GM19467 (cell line): ENCODE data around the gene ACTL7A.
"Not testable (repeated sequence)": the region's sequence is repeated elsewhere in the genome, so short reads cannot be mapped to it uniquely, and the experiment has no call there.

Source experiments
- ATAC-seq: cut with Tn5 transposase; IDR thresholded peaks from one replicate; pipeline ENCODE4 v1.9.1; 2021; ENCODE audit warnings: mild to moderate bottlenecking, moderate library complexity; ENCODE audit not compliant: unreplicated experiment

Gene ACTL7A

DNA sequence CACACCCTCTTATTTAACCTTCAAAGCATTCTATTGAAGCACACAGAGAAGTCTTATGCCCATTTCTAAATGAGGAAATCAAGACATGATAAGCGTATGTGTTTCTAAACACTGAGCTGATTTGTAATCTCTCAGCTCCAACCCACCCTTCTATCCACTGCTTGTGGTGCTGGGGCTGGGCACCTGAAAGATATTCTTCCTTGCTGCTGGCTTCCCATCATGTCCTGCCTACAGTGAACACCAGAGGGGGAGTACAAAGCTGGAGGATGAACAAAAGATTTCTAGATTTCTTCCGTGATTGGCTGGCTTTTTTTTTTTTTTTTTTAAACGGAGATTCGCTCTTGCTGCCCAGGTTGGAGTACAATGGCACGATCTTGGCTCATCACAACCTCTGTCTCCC is 14.4 kb downstream of the ACTL7A start:
- no peak for ATAC-seq

GRCh38 chr9:108877524-108877923 is 15.5 kb downstream of the ACTL7A start:
- no peak for ATAC-seq

- no peak for ATAC-seq
Observed at GRCh38 chr9:108880738-108881316, 18.8 kb downstream of the ACTL7A start.

GRCh38 chr9:108882052-108882888 is 20.2 kb downstream of the ACTL7A start:
- no peak for ATAC-seq

GRCh38 chr9:108883085-108883484 is 21.0 kb downstream of the ACTL7A start:
- ATAC-seq: no peak

- ATAC-seq: no peak
Observed at GRCh38 chr9:108884701-108885100, 22.6 kb downstream of the ACTL7A start.

- ATAC-seq: peak; percentile 98
Observed at GRCh38 chr9:108885643-108886348, 23.7 kb downstream of the ACTL7A start.

GRCh38 chr9:108886594-108887271 is 24.7 kb downstream of the ACTL7A start:
- not testable (repeated sequence) for ATAC-seq

GRCh38 chr9:108889649-108890067 is 27.6 kb downstream of the ACTL7A start:
- no peak for ATAC-seq

DNA sequence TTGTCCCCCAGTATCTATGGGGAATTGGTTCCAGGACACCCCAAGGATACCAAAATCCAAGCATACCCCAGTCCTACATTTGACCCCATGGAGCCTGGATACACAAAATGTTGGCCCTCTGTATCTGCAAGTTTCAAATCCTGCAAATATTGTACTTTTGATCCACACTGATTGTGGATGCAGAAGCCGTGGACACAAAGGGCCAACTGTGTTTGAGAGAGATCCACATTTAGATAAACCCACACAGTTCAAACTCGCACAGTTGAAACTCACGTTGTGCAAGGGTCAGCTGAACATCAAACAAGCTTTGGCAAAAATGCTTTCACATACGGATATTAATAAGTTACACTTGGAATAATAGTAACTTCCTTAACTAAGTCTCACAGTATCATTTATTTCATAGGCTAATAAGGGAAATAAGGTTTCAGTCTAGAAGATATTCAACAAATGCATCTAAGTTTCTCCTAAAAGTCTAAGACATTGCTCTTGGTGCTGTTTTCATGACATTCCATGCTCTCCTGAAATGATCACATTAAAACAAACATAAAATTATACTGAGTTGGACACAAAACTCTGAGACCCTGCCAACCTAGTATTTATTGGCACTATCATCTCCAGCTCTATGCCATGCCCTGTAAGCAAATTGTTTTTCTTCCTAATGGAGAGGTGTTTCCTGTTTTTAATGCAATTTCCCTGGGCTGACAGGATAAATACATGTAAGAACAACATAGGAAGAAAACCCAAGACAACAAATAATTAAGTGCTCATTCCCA is 32.3 kb downstream of the ACTL7A start:
- ATAC-seq: no peak

GRCh38 chr9:108897324-108898096 is 35.4 kb downstream of the ACTL7A start:
- ATAC-seq: no peak

GRCh38 chr9:108899023-108899695 is 37.1 kb downstream of the ACTL7A start:
- ATAC-seq: not testable (repeated sequence)

DNA sequence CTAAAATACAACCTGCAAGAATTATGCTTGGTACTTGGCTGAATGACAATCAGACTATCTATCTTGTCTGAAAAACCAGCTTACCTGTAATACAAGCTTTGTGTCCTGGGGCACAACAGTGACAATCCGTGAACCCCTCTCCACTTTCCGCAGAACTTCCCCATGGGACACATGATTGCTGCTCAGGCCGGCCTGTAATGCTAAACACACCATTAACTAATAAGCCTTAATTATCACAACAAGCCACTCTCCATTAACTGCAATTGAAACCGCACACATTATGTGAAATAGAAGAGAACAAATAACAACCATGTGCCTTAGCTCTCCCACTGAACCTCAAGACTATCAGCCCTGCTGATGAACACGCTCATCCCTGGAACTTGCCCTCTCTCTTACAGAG is 38.1 kb downstream of the ACTL7A start:
- ATAC-seq: no peak

DNA sequence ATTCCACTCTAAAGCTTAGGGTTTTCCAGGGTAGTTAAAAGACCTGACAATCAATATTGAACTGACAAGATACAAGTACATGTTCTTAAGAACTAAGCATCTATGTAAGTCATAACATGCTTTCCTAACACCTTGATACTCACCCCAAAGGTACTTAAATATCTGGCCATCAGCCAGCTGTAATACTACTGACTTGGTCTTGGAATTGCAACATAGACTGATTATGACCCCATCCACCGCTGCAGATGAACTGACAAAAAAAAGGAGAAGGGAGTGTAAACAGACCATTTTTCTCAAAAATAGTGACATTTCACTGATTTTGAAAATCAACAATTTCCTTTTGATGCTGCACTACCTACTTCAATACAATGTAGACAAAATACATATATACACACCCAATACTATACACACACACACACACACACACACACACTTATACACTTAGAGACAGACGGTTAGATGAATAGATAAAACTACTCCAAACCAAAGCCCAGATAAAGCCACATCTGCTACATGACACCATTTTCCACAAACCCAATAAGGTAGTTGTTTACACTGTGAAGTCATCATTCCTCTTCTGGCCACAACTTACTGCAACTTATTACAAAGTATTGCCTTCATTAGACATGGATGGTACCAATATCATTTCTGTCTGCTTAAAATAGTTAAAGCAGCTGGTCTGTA is 41.5 kb downstream of the ACTL7A start:
- ATAC-seq: no peak

- ATAC-seq: no peak
Observed at GRCh38 chr9:108904161-108904560, 42.1 kb downstream of the ACTL7A start.

DNA sequence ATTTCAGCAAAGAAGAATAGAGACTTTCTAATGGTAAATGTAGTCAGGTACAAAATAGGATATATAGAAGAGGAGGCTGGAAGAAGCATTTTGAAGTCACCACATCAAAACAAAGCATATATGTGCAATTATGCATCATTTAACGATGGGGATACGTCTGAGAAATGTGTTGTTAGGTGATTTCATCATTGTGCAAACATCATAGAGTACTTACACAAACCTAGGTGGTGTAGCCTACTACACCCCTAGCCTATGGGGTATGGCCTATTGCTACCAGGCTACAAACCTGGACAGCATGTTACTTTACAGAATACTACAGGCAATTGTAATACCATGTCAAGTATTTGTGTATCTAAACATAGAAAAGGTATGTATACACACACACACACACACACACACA is 43.4 kb downstream of the ACTL7A start:
- ATAC-seq: no peak

DNA sequence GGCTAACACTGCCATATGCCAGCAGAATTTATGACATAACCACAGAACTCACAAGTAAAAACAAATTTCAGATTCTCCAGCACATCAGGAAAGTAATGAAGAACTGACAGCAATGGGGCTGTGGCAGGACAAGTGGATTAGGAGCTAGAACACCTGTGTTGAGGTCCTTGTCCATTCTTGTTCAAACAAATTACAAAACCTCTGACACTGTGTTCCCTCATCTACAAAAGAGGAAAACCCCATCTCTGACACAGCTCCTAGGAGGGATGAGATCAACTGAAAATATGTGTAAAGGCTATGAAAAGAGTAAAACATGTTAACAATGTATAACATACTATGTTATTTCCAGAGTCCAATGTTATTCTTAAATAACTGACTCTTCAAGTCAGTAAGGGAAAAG is 48.3 kb downstream of the ACTL7A start:
- ATAC-seq: no peak

- no peak for ATAC-seq
Observed at GRCh38 chr9:108910914-108911313, 48.8 kb downstream of the ACTL7A start.

DNA sequence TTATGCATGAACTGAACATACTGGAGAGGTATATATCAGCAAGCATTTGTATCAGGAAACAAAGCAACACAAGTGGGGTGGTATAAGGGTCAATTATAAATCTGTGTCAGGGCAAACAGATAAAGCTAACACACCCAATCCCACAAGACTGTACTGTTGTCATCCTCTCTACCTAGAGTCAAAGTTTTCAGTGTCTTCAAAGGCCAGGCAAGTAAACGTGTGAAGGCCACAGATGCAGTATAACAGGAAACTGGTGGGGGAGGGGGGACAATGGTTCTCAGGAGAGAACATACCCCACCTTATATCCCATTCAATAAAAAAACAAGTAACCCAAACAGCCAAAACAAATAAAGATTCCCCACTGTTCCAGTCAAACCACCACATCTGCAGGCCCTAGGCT is 49.8 kb downstream of the ACTL7A start:
- ATAC-seq: no peak
